Kidney epithelial cell (primary cell): ENCODE measurements around the gene KRT80. TPM values are rescaled to one million over a fixed set of nuclear protein-coding genes. Genes with fewer than 3 reads are reported as not detected.

Experiments
- DNase-seq: peaks from one replicate; pipeline ENCODE4 v3.0.0-alpha.2; 2010; ENCODE audit warnings: low read depth
- H3K27me3 ChIP-seq: 2 replicates; pipeline ENCODE4 v1.6.0; 2011; ENCODE audit warnings: low read length; ENCODE audit not compliant: control insufficient read depth, insufficient read depth
- H3K36me3 ChIP-seq: 2 replicates; pipeline ENCODE4 v1.5.1; 2011; ENCODE audit warnings: low read length; ENCODE audit not compliant: control insufficient read depth, insufficient read depth
- H3K4me3 ChIP-seq: 2 replicates; pipeline ENCODE4 v1.5.1; 2011; ENCODE audit warnings: low read depth, mild to moderate bottlenecking, control low read depth, low read length
- total RNA-seq: library from RNA; depleted of rRNA; stranded (reverse); fragments of >200 nt; gene quantifications from 2 replicates; pipeline ENCODE4 v1.2.3, GENCODE V29; 2015
- TF ChIP-seq, protein P1 (sequence below): IDR thresholded peaks from 2 replicates; pipeline ENCODE4 v1.5.1; 2011; ENCODE audit warnings: mild to moderate bottlenecking, moderate library complexity, low read length, control low read depth, inconsistent platforms; ENCODE audit not compliant: insufficient read depth, poor library complexity, severe bottlenecking

The KRT80 gene
- total RNA-seq, 1 donor from 2014 or later: 19.4 TPM

DNA sequence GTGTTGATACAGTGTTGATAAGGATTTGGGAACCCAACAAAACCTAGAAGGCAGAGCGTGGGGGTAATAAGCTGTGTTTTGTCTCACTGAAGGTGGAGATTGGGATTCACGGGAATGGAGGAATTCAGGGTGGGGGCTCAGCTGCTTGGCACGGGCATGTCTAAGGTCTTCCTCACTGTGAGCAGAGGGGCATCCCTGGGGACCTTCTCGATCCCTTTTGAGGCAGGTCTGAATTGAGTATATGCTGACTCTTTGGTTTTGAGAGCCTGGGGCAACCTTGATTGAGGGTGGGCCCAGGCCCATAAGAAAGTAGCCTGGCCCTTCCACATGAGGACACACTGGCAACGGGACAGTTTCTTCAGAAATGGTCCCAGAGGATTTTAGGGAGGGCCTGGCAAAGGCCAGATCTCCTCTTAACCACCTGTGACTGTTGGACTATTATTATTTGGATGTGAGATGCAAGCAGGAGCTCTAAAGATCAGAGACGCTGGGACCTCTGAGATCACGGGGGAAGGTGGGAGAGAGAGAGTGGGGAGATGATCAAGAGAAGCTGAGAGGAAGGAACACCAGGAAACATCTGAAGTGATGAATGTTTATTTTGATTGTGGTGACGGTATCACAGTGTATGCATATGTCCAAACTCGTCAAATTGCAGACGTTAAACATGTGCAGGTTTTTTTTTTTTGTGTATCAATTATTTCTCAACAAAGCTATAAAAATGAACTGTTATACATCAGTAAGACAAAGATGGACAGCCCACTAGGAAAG is 63.9 kb downstream of the KRT80 start:
- no peak overlapping the region for H3K4me3 ChIP-seq
- H3K27me3 ChIP-seq: peaks cover 8% of the 10 kb centered on the region
- TF ChIP-seq, protein P1, sequence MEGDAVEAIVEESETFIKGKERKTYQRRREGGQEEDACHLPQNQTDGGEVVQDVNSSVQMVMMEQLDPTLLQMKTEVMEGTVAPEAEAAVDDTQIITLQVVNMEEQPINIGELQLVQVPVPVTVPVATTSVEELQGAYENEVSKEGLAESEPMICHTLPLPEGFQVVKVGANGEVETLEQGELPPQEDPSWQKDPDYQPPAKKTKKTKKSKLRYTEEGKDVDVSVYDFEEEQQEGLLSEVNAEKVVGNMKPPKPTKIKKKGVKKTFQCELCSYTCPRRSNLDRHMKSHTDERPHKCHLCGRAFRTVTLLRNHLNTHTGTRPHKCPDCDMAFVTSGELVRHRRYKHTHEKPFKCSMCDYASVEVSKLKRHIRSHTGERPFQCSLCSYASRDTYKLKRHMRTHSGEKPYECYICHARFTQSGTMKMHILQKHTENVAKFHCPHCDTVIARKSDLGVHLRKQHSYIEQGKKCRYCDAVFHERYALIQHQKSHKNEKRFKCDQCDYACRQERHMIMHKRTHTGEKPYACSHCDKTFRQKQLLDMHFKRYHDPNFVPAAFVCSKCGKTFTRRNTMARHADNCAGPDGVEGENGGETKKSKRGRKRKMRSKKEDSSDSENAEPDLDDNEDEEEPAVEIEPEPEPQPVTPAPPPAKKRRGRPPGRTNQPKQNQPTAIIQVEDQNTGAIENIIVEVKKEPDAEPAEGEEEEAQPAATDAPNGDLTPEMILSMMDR: no peak
- H3K36me3 ChIP-seq: no peaks in the 10 kb centered on the region
- DNase-seq: no peak

DNA sequence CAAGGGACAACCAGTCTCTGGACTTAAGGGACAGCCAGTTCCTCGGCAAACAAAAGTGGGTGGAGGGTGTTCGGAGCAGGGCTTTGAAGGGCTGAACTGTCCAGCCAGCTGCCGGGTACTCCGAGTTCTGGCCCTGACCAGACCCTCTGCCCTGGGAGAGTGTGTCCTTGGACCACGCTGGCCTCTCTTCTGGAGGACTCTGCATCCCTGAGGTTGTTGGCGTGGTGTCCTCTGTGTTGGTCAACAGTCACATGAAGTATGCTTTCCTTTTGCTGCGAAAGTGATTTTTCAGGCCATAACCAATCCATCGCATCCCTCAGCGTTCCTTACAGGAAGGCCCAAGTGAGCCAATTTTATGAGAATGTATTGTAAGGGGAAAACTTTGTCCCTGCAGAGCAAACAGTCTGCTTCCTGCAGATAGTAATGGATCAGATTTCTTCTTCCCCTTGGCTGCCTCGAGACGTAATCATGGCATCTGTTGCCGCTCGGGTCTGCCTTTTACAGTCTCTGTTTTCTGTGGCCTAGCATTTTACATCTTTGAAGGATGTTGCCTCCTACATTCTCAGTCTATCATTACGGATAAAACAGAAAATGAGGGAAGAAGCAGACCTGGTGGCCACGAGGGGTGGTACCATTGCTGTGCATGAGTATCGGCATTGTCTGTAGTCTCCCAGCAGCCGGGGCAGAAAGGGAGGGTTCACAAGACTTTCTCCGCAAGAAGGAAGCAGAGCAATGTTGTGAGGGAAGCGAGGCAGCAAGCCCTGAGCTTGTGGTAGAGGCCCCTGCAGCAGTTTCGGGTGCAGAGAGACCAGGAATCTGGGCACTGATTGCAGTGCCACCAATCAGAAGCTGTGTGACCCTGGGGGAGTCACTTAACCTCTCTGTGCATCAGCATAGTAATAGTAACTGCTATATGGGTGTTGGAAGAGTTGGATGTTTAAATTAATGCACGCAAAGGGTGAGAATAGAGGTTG is 64.9 kb downstream of the KRT80 start:
- H3K27me3 ChIP-seq: peaks cover 8% of the 10 kb centered on the region
- H3K36me3 ChIP-seq: no peaks in the 10 kb centered on the region
- H3K4me3 ChIP-seq: no peak overlapping the region
- DNase-seq: no peak
- TF ChIP-seq, protein P1: no peak

- no peaks in the 10 kb centered on the region for H3K36me3 ChIP-seq
- DNase-seq: no peak
- H3K4me3 ChIP-seq: no peak overlapping the region
- TF ChIP-seq, protein P1: no peak
- H3K27me3 ChIP-seq: peaks cover 8% of the 10 kb centered on the region
Measured at GRCh38 chr12:52126050-52126604, 65.7 kb downstream of the KRT80 start.

DNA sequence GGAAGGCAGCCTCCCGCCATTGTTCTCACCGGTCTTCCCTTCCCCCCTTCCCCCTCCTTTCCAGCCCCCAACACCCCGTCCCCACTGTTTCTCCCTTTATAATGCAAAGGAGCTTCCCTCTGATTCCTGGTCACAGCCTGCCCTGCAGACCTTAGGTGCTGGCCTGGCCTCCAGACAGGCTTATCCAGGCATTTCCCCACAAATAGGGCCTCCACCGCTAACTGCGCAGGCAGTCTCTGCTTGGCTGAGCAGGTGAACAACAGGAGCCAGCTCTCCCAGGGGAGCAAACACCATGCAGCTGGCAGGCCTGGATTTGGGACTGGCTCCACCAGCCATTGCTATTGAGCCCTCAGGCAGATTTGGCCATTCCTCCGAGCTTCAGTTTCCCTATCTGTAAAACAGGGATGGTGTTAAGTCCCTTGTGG is 66.3 kb downstream of the KRT80 start:
- Histone ChIP-seq H3K27me3 (peaks cover 8% of the 10 kb centered on the region), H3K4me3 (no peak overlapping the region), H3K36me3 (no peaks in the 10 kb centered on the region)
- no peak for DNase-seq
- TF ChIP-seq, protein P1: no peak

DNA sequence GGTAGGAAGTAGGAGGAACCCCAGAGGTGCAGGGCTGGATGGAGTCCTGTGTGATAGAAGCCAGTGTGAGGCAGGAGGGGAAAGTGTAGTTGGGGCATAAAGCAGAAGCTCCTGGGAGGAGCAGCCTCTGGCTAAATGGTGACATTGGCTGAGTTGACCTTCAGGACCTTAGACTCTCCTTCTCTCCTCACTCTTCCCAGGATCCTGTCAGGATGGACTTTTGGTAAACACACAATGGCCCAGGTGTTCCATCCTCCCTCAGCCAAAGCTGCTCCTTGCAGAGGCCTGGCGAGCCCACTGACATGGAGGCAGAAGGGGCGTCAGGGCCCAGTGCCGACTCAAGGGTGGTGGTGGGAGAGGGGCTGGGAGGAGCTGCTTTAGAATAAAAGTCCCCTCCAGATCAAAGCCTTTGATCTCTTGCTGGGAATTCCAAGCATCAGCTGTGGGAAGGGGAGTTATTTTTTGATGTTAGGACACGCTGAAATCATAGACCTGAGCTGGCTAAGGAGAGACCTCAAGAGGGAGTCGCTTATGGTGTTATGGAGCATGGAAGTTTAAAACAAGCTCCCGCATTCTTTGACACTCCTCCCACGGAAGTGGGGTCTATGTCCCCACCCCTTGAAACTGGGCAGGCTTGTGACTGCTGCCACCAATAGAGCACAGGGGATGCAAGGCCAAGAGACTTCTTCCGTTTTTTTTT is 68.2 kb downstream of the KRT80 start:
- Histone ChIP-seq H3K36me3 (no peaks in the 10 kb centered on the region), H3K4me3 (no peak overlapping the region), H3K27me3 (peaks cover 8% of the 10 kb centered on the region)
- TF ChIP-seq, protein P1: no peak
- DNase-seq: no peak
